Left forelimb (tissue), 1 donor: ENCODE data around the gene CDC42BPA.
"Not testable (repeated sequence)": the region's sequence is repeated elsewhere in the genome, so short reads cannot be mapped to it uniquely, and the experiment has no call there.

Experiments used
- DNase-seq: peaks from one replicate; pipeline ENCODE4 v3.0.0-alpha.2; 2018; ENCODE audit warnings: low spot score

The CDC42BPA gene

GRCh38 chr1:226960944-226961765 is 357.1 kb downstream of the CDC42BPA start:
- DNase-seq, result no peak

GRCh38 chr1:226960256-226960655 is 358.0 kb downstream of the CDC42BPA start:
- no peak for DNase-seq

- peak; percentile 28 for DNase-seq
Observed at GRCh38 chr1:226958300-226958699, 360.0 kb downstream of the CDC42BPA start.

- peak; percentile 26 for DNase-seq
Observed at GRCh38 chr1:226957714-226958113, 360.6 kb downstream of the CDC42BPA start.

GRCh38 chr1:226956942-226957713 is 361.2 kb downstream of the CDC42BPA start:
- peak; percentile 23 for DNase-seq

GRCh38 chr1:226955857-226956256 is 362.4 kb downstream of the CDC42BPA start:
- not testable (repeated sequence) for DNase-seq

- peak; percentile 40 for DNase-seq
Observed at GRCh38 chr1:226954777-226955176, 363.5 kb downstream of the CDC42BPA start.

- no peak for DNase-seq
Observed at GRCh38 chr1:226954337-226954736, 364.0 kb downstream of the CDC42BPA start.

- peak; percentile 22 for DNase-seq
Observed at GRCh38 chr1:226953175-226953800, 365.0 kb downstream of the CDC42BPA start.

- DNase-seq, result peak; percentile 25
Observed at GRCh38 chr1:226952118-226952441, 366.2 kb downstream of the CDC42BPA start.

- DNase-seq, result no peak
Observed at GRCh38 chr1:226951286-226952117, 366.8 kb downstream of the CDC42BPA start.

GRCh38 chr1:226950871-226951270 is 367.4 kb downstream of the CDC42BPA start:
- peak; percentile 57 for DNase-seq

GRCh38 chr1:226950316-226950715 is 368.0 kb downstream of the CDC42BPA start:
- no peak for DNase-seq

GRCh38 chr1:226949401-226949800 is 368.9 kb downstream of the CDC42BPA start:
- DNase-seq, result peak; percentile 20

GRCh38 chr1:226948996-226949395 is 369.3 kb downstream of the CDC42BPA start:
- DNase-seq, result peak; percentile 30

- no peak for DNase-seq
Observed at GRCh38 chr1:226948480-226948879, 369.8 kb downstream of the CDC42BPA start.

- peak; percentile 31 for DNase-seq
Observed at GRCh38 chr1:226948051-226948450, 370.2 kb downstream of the CDC42BPA start.

GRCh38 chr1:226946841-226947240 is 371.5 kb downstream of the CDC42BPA start:
- peak; percentile 26 for DNase-seq

GRCh38 chr1:226946285-226946684 is 372.0 kb downstream of the CDC42BPA start:
- DNase-seq, result peak; percentile 46

GRCh38 chr1:226945858-226946245 is 372.4 kb downstream of the CDC42BPA start:
- peak; percentile 53 for DNase-seq

GRCh38 chr1:226945106-226945857 is 373.0 kb downstream of the CDC42BPA start:
- no peak for DNase-seq
